ENCODE data around the gene FBXL14.

DNA sequence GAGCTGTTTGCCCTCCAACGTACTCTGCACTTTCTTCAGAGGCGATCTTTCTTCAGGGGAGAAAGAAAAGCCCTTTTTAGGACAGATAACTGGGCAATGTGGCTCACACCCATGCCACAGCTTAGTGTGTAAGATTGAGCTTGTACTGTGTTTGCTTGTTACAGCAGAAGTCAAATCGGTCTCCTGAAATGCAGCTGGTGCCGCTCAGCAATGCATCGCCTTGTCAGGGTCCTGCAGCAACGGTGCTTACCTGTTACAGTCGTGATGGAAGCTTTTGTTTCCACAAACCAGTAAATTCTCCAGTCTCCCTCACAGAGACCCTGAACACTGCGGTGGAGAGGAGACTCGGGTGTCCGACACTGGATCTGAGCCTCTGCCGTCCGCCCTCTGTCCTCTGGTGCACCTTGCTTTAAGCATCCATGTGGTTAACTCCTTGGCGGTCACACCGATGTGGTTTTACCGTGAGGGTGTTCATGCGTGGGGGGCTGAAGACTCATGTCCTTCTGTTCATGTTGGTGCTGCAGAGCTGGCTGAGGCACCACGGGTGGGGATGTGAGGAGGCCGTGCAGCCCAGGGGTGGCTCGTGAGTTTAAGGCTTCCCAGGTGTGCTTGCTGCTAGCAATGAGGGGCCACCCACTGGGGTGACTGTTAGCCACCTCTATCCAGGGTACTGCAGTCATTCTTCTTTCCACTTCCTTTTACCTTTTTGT lies 47.3 kb downstream of the FBXL14 start:
- TF ChIP-seq, protein P1, sequence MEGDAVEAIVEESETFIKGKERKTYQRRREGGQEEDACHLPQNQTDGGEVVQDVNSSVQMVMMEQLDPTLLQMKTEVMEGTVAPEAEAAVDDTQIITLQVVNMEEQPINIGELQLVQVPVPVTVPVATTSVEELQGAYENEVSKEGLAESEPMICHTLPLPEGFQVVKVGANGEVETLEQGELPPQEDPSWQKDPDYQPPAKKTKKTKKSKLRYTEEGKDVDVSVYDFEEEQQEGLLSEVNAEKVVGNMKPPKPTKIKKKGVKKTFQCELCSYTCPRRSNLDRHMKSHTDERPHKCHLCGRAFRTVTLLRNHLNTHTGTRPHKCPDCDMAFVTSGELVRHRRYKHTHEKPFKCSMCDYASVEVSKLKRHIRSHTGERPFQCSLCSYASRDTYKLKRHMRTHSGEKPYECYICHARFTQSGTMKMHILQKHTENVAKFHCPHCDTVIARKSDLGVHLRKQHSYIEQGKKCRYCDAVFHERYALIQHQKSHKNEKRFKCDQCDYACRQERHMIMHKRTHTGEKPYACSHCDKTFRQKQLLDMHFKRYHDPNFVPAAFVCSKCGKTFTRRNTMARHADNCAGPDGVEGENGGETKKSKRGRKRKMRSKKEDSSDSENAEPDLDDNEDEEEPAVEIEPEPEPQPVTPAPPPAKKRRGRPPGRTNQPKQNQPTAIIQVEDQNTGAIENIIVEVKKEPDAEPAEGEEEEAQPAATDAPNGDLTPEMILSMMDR (IDR thresholded peaks at IDR 0.05) = no peak
- TF ChIP-seq ZFX (IDR thresholded peaks at IDR 0.05; ENCODE audit: borderline replicate concordance) = no peak

Data from 22Rv1 (cell line).